ENCODE results near the gene IGF2R. TPM values are rescaled to one million over a fixed set of nuclear protein-coding genes. Genes with fewer than 3 reads are reported as not detected.

IGF2R gene
- total RNA-seq, 1 experiment from 2014 or later: 31.5 TPM

- no TSS peak for BruUV-seq (replicated peaks)
- POLR2A ChIA-PET (ENCODE audit: unreplicated experiment): no interaction called here
Measured at GRCh38 chr6:159953091-159953601, 15.7 kb upstream of the IGF2R start.

GRCh38 chr6:159955945-159956361, 12.9 kb upstream of the IGF2R start:
- intact Hi-C loops (cut with micrococcal nuclease): no loop called here
- Histone ChIP-seq H2AFZ (ENCODE audit: low read length) (no peak overlapping the region), H3K36me3 (ENCODE audit: low read depth, low read length) (no peaks in the 10 kb centered on the region), H3K4me1 (ENCODE audit: insufficient read depth, low read length) (no peaks in the 10 kb centered on the region), H3K9ac (ENCODE audit: low read length) (no peak overlapping the region), H3K9me2 (replicated peaks; ENCODE audit: low read length) (no peaks in the 10 kb centered on the region), H3K9me3 (ENCODE audit: low read length) (no peaks in the 10 kb centered on the region), H3F3A (ENCODE audit: low read length, unreplicated experiment) (no peaks in the 10 kb centered on the region), H3K27me3 (ENCODE audit: low read length) (no peaks in the 10 kb centered on the region), H3K4me3 (ENCODE audit: low read length) (no peak overlapping the region), H3K4me2 (ENCODE audit: low read length) (no peak overlapping the region), H3K27ac (ENCODE audit: low read length) (no peak overlapping the region), H3K79me2 (ENCODE audit: low read length) (no peaks in the 10 kb centered on the region), H4K20me1 (ENCODE audit: low read length) (no peaks in the 10 kb centered on the region)
- ATAC-seq (no peak), DNase-seq (no peak)
- ChIA-PET POLR2A (ENCODE audit: unreplicated experiment) (no interaction called here), CTCF (no interaction called here)
- BruUV-seq (replicated peaks): no TSS peak
- TF ChIP-seq EZH2 (IDR thresholded peaks at IDR 0.05; ENCODE audit: low read length, unreplicated experiment): no peak
- no peak for TF ChIP-seq CTCF (conservative IDR thresholded peaks at IDR 0.05; ENCODE audit: low read depth, low read length)
- no peak for TF ChIP-seq EZH2phosphoT487 (IDR thresholded peaks at IDR 0.05; ENCODE audit: borderline replicate concordance, low read length)

More at GRCh38 chr6:159953091-159953601, 15.7 kb upstream of the IGF2R start:
- Histone ChIP-seq H3K27ac (ENCODE audit: low read length) (no peak overlapping the region), H3K4me1 (ENCODE audit: insufficient read depth, low read length) (no peaks in the 10 kb centered on the region), H3K9me2 (replicated peaks; ENCODE audit: low read length) (no peaks in the 10 kb centered on the region), H3K27me3 (ENCODE audit: low read length) (no peaks in the 10 kb centered on the region), H3K9me3 (ENCODE audit: low read length) (no peaks in the 10 kb centered on the region), H2AFZ (ENCODE audit: low read length) (no peak overlapping the region), H3K36me3 (ENCODE audit: low read depth, low read length) (no peaks in the 10 kb centered on the region), H3K9ac (ENCODE audit: low read length) (no peak overlapping the region), H3K4me2 (ENCODE audit: low read length) (no peak overlapping the region), H4K20me1 (ENCODE audit: low read length) (no peaks in the 10 kb centered on the region), H3F3A (ENCODE audit: low read length, unreplicated experiment) (no peaks in the 10 kb centered on the region), H3K79me2 (ENCODE audit: low read length) (no peaks in the 10 kb centered on the region), H3K4me3 (ENCODE audit: low read length) (no peak overlapping the region)
- TF ChIP-seq EZH2phosphoT487 (IDR thresholded peaks at IDR 0.05; ENCODE audit: borderline replicate concordance, low read length) (no peak), EZH2 (IDR thresholded peaks at IDR 0.05; ENCODE audit: low read length, unreplicated experiment) (no peak), CTCF (conservative IDR thresholded peaks at IDR 0.05; ENCODE audit: low read depth, low read length) (no peak)
- intact Hi-C loops (cut with micrococcal nuclease): no loop called here
- CTCF ChIA-PET: no interaction called here
- ATAC-seq (no peak), DNase-seq (no peak)

GRCh38 chr6:159957071-159957673, 11.7 kb upstream of the IGF2R start:
- Histone ChIP-seq H3K27me3 (ENCODE audit: low read length) (no peaks in the 10 kb centered on the region), H3F3A (ENCODE audit: low read length, unreplicated experiment) (no peaks in the 10 kb centered on the region), H3K36me3 (ENCODE audit: low read depth, low read length) (no peaks in the 10 kb centered on the region), H3K4me1 (ENCODE audit: insufficient read depth, low read length) (peaks cover 12% of the 10 kb centered on the region), H3K79me2 (ENCODE audit: low read length) (no peaks in the 10 kb centered on the region), H3K9ac (ENCODE audit: low read length) (no peak overlapping the region), H3K9me3 (ENCODE audit: low read length) (no peaks in the 10 kb centered on the region), H3K4me3 (ENCODE audit: low read length) (no peak overlapping the region), H3K27ac (ENCODE audit: low read length) (no peak overlapping the region), H2AFZ (ENCODE audit: low read length) (no peak overlapping the region), H4K20me1 (ENCODE audit: low read length) (no peaks in the 10 kb centered on the region), H3K4me2 (ENCODE audit: low read length) (no peak overlapping the region), H3K9me2 (replicated peaks; ENCODE audit: low read length) (no peaks in the 10 kb centered on the region)
- DNase-seq (no peak), ATAC-seq (no peak)
- ChIA-PET CTCF (no interaction called here), POLR2A (ENCODE audit: unreplicated experiment) (no interaction called here)
- TF ChIP-seq CTCF (conservative IDR thresholded peaks at IDR 0.05; ENCODE audit: low read depth, low read length) (no peak), EZH2 (IDR thresholded peaks at IDR 0.05; ENCODE audit: low read length, unreplicated experiment) (no peak), EZH2phosphoT487 (IDR thresholded peaks at IDR 0.05; ENCODE audit: borderline replicate concordance, low read length) (no peak)
- intact Hi-C loops (cut with micrococcal nuclease): no loop called here
- BruUV-seq (replicated peaks): no TSS peak
